Liver (tissue), 9 donors: ENCODE results near the gene MAST2. TPM values are rescaled to one million over a fixed set of nuclear protein-coding genes. Genes with fewer than 3 reads are reported as not detected.
A peak's percentile ranks its signal among the peaks of the same experiment; 100 is the strongest.

Source experiments
- DNase-seq: peaks from one replicate; pipeline ENCODE4 v3.0.0-alpha.2; 2017; ENCODE audit warnings: low spot score
- H3K27ac ChIP-seq, 2 donors: one replicate each; pipeline ENCODE4 v1.7.0; 2013; ENCODE audit warnings: inconsistent platforms in 2 of 2, low read length in 2 of 2, control low read depth in 1 of 2, low read depth in 1 of 2, mild to moderate bottlenecking in 1 of 2
- H3K27me3 ChIP-seq, 4 donors: one replicate each; pipeline versions ENCODE4 v1.6.1 to v1.7.0; 2013; ENCODE audit warnings: low read length in 3 of 4, inconsistent platforms in 1 of 4, mild to moderate bottlenecking in 1 of 4, moderate library complexity in 1 of 4; ENCODE audit not compliant: control insufficient read depth in 4 of 4, insufficient read depth in 4 of 4
- H3K36me3 ChIP-seq, 4 donors: one replicate each; pipeline versions ENCODE4 v1.6.1 to v1.7.0; 2013; ENCODE audit warnings: low read length in 3 of 4, mild to moderate bottlenecking in 3 of 4, low read depth in 1 of 4, moderate library complexity in 1 of 4; ENCODE audit not compliant: control insufficient read depth in 4 of 4, insufficient read depth in 3 of 4
- H3K4me1 ChIP-seq, 4 donors: one replicate each; pipeline versions ENCODE4 v1.6.1 to v1.7.0; 2013; ENCODE audit warnings: low read length in 3 of 4, mild to moderate bottlenecking in 3 of 4, moderate library complexity in 1 of 4; ENCODE audit not compliant: control insufficient read depth in 4 of 4, insufficient read depth in 4 of 4
- H3K4me3 ChIP-seq, 3 donors: one replicate each; pipeline versions ENCODE4 v1.6.1 to v1.7.0; 2013; ENCODE audit warnings: low read length in 3 of 3, control low read depth in 1 of 3, low read depth in 1 of 3, mild to moderate bottlenecking in 1 of 3
- H3K9ac ChIP-seq, 2 donors: one replicate each; pipeline ENCODE4 v1.7.0; 2013; ENCODE audit warnings: low read length in 2 of 2, mild to moderate bottlenecking in 2 of 2, moderate library complexity in 2 of 2, control low read depth in 1 of 2, low read depth in 1 of 2
- H3K9me3 ChIP-seq, 4 donors: one replicate each; pipeline versions ENCODE4 v1.6.1 to v1.7.0; 2013; ENCODE audit warnings: low read length in 3 of 4; ENCODE audit not compliant: control insufficient read depth in 4 of 4
- CTCF ChIP-seq: fragments of 150-350 bp; IDR thresholded peaks from 2 replicates; pipeline ENCODE4 v1.5.1; 2017; ENCODE audit warnings: improper control_type of control experiment, low read depth, low read length; ENCODE audit not compliant: missing input control
- EGR1 ChIP-seq, 2 donors: IDR thresholded peaks; 2 replicates each; pipeline ENCODE4 v1.6.1; 2016 to 2018; ENCODE audit warnings: antibody characterized with exemption in 2 of 2, low read depth in 2 of 2
- FOXA1 ChIP-seq: IDR thresholded peaks from 2 replicates; pipeline ENCODE4 v1.6.1; 2016; ENCODE audit warnings: antibody characterized with exemption
- FOXA2 ChIP-seq: IDR thresholded peaks from 2 replicates; pipeline ENCODE4 v1.6.1; 2016; ENCODE audit warnings: antibody characterized with exemption
- GABPA ChIP-seq, 2 donors: IDR thresholded peaks in 1 of 2; conservative IDR thresholded peaks in 1 of 2; 2 replicates each; pipeline ENCODE4 v1.6.1; 2016; ENCODE audit warnings: antibody characterized with exemption in 2 of 2, mild to moderate bottlenecking in 1 of 2, moderate library complexity in 1 of 2
- HNF4A ChIP-seq, 2 donors: conservative IDR thresholded peaks; 2 replicates each; pipeline ENCODE4 v1.6.1; 2016; ENCODE audit warnings: antibody characterized with exemption in 2 of 2, mild to moderate bottlenecking in 2 of 2
- HNF4G ChIP-seq: IDR thresholded peaks from 2 replicates; pipeline ENCODE4 v1.6.1; 2016; ENCODE audit warnings: antibody characterized with exemption
- JUND ChIP-seq, 2 donors: IDR thresholded peaks; 2 replicates each; pipeline ENCODE4 v1.6.1; 2016; ENCODE audit warnings: antibody characterized with exemption in 2 of 2
- NR2F2 ChIP-seq: IDR thresholded peaks from 2 replicates; pipeline ENCODE4 v1.6.1; 2016; ENCODE audit warnings: antibody characterized with exemption
- RAD21 ChIP-seq, 2 donors: IDR thresholded peaks; 2 replicates each; pipeline ENCODE4 v1.6.1; 2016; ENCODE audit warnings: antibody characterized with exemption in 2 of 2, mild to moderate bottlenecking in 2 of 2
- REST ChIP-seq: IDR thresholded peaks from 2 replicates; pipeline ENCODE4 v1.6.1; 2016; ENCODE audit warnings: antibody characterized with exemption, mild to moderate bottlenecking
- RXRA ChIP-seq, 2 donors: IDR thresholded peaks; 2 replicates each; pipeline ENCODE4 v1.6.1; 2017 to 2018; ENCODE audit warnings: antibody characterized with exemption in 2 of 2, mild to moderate bottlenecking in 1 of 2
- SP1 ChIP-seq: IDR thresholded peaks from 2 replicates; pipeline ENCODE4 v1.6.1; 2018; ENCODE audit warnings: antibody characterized with exemption, mild to moderate bottlenecking
- TAF1 ChIP-seq: conservative IDR thresholded peaks from 2 replicates; pipeline ENCODE4 v1.6.1; 2016; ENCODE audit warnings: antibody characterized with exemption, mild to moderate bottlenecking
- YY1 ChIP-seq: IDR thresholded peaks from 2 replicates; pipeline ENCODE4 v1.6.1; 2016; ENCODE audit warnings: antibody characterized with exemption, mild to moderate bottlenecking
- ZBTB33 ChIP-seq: IDR thresholded peaks from 2 replicates; pipeline ENCODE4 v1.6.1; 2016; ENCODE audit warnings: antibody characterized with exemption
- WGBS: extraction: QIAGEN DNeasy Blood & Tissue Kit; methylation state at CpG from one replicate; pipeline ENCODE4 v1.1.7; 2013; 5-methylcytosine and 5-hydroxymethylcytosine counted together
- polyA plus RNA-seq, 2 donors: library from polyadenylated mRNA; stranded (reverse) in 1 of 2; unstranded in 1 of 2; fragments of 200-250 nt in 1 of 2; fragments of >200 nt in 1 of 2; fragmentation: Nextera tagmentation in 1 of 2; extraction: Ambion mirVana in 1 of 2; gene quantifications; one replicate each; pipeline versions ENCODE4 v1.2.1 to v1.2.3, GENCODE V29; 2013 to 2015
- total RNA-seq, 2 donors: library from RNA; depleted of rRNA; stranded (reverse); fragments of >200 nt; gene quantifications; one replicate each; pipeline ENCODE4 v1.2.3, GENCODE V29; 2014
- TF ChIP-seq, protein P1 (sequence below): IDR thresholded peaks from 2 replicates; pipeline ENCODE4 v1.6.1; 2016; ENCODE audit warnings: antibody characterized with exemption
- TF ChIP-seq, protein P2 (sequence below): IDR thresholded peaks from 2 replicates; pipeline ENCODE4 v1.6.1; 2016; ENCODE audit warnings: antibody characterized with exemption
- donor health status: healthy.
- donor health status: healthy.
- donor health status: healthy.
- donor health status: healthy.
- donor health status: healthy.

The MAST2 gene
- total and polyA plus RNA-seq, 4 donors, result 4.8 to 9.6 (median 5.7) TPM

DNA sequence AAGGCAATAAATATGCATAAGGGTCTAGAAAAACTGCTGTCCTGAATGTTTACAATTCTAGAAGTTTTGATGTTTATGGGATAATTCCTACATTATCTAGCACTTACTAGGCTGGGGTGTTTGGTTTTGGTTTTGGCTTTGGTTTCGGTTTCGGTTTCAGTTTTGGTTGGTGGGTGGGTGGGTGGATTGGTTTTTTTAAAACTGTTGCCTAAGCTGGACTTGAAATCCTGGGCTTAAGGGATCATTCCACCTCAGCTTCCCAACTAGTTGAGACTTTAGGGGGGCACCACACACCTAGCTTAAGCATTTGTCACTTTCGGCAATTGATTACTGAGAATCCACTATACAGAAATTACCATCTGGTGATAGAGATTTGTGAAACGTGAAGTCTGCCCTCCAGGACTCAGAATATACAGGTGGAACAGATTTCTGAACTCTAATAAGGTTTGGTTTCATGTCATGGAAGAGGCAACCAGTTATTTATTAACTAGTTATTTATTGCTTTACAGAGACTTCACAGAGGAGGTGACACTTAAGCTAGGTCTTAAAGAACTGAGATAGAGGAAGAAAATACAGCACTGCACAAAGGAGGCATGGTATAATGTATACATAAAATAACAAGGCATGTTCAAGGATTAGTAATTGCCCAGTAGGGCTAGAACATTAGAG lies 259.4 kb downstream of the MAST2 start:
- 43% methylated on average over 4 of the region's 4 CpGs for WGBS
- H3K9ac ChIP-seq, result peak overlapping the region; percentile 17 to 53
- peak; percentile 51 for TF ChIP-seq SP1
- TF ChIP-seq, protein P1, sequence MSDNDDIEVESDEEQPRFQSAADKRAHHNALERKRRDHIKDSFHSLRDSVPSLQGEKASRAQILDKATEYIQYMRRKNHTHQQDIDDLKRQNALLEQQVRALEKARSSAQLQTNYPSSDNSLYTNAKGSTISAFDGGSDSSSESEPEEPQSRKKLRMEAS, result no peak
- TF ChIP-seq FOXA1, result no peak
- TF ChIP-seq JUND (IDR thresholded peaks at IDR 0.05), result no peak
- peak in 1 of 2 donors; percentile 33 for TF ChIP-seq HNF4A (conservative IDR thresholded peaks at IDR 0.05)
- H3K27me3 ChIP-seq, result no peaks in the 10 kb centered on the region
- no peak for DNase-seq
- H3K27ac ChIP-seq, result peak overlapping the region; percentile 49 to 69
- H3K4me3 ChIP-seq, result peak overlapping the region; percentile 10 to 47 (median 30)
- H3K4me1 ChIP-seq, result peaks cover 0 to 8% (median 1%) of the 10 kb centered on the region in 4 donors
- peaks cover 0 to 1% (median 0%) of the 10 kb centered on the region in 4 donors for H3K9me3 ChIP-seq
- H3K36me3 ChIP-seq, result no peaks in the 10 kb centered on the region

- WGBS, result 97% methylated on average over 1 of the region's 1 CpG
These were observed 261.3 kb downstream of the MAST2 start for GRCh38 chr1:46064708-46065107.

More at GRCh38 chr1:46064708-46065107, 261.3 kb downstream of the MAST2 start:
- Histone ChIP-seq H3K9ac (no peak overlapping the region), H3K36me3 (no peaks in the 10 kb centered on the region), H3K4me1 (peaks cover 0 to 8% (median 1%) of the 10 kb centered on the region in 4 donors), H3K4me3 (no peak overlapping the region), H3K27me3 (no peaks in the 10 kb centered on the region), H3K9me3 (no peaks in the 10 kb centered on the region), H3K27ac (no peak overlapping the region)
- DNase-seq, result no peak
- no peak for TF ChIP-seq CTCF
- no peak for TF ChIP-seq JUND (IDR thresholded peaks at IDR 0.05)
- no peak for TF ChIP-seq GABPA (IDR thresholded peaks at IDR 0.05 in 1 of 2, conservative IDR thresholded peaks at IDR 0.05 in 1 of 2)
- no peak for TF ChIP-seq EGR1 (IDR thresholded peaks at IDR 0.05; ENCODE audit: low read depth in 2 of 2)
- TF ChIP-seq, protein P1, result no peak
- no peak for TF ChIP-seq SP1
- no peak for TF ChIP-seq FOXA1
- no peak for TF ChIP-seq FOXA2
- no peak for TF ChIP-seq RAD21 (IDR thresholded peaks at IDR 0.05)
- TF ChIP-seq ZBTB33, result no peak
- no peak for TF ChIP-seq YY1
- no peak for TF ChIP-seq NR2F2
- TF ChIP-seq RXRA (IDR thresholded peaks at IDR 0.05), result no peak
- no peak for TF ChIP-seq REST
- no peak for TF ChIP-seq TAF1
- no peak for TF ChIP-seq HNF4G
- TF ChIP-seq, protein P2, sequence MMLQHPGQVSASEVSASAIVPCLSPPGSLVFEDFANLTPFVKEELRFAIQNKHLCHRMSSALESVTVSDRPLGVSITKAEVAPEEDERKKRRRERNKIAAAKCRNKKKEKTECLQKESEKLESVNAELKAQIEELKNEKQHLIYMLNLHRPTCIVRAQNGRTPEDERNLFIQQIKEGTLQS, result no peak
- no peak for TF ChIP-seq HNF4A (conservative IDR thresholded peaks at IDR 0.05)
